GM23338 (cell line): ENCODE measurements around the gene OPRD1. TPM values are rescaled to one million over a fixed set of nuclear protein-coding genes. Genes with fewer than 3 reads are reported as not detected.

Experiments used
- ATAC-seq: fragments of 200-7000 bp; cut with Tn5 transposase; 3 replicates; pipeline ENCODE4 v1.9.1; 2020
- DNase-seq: peaks from one replicate; pipeline ENCODE4 v3.0.0-alpha.2; 2015; ENCODE audit warnings: low spot score
- H2AFZ ChIP-seq: fragments of 200-600 bp; sonication (generic); 2 replicates; pipeline ENCODE4 v1.8.0; 2016; ENCODE audit warnings: antibody characterized with exemption, mild to moderate bottlenecking, moderate library complexity
- H3F3A ChIP-seq: fragments of 200-600 bp; sonication (generic); replicated peaks from 2 replicates; pipeline ENCODE4 v1.8.0; 2017; ENCODE audit warnings: antibody characterized with exemption, mixed run types, low read depth
- H3K27ac ChIP-seq: fragments of 200-600 bp; sonication (generic); 2 replicates; pipeline ENCODE4 v1.6.1; 2016; ENCODE audit warnings: low read depth
- H3K27me3 ChIP-seq: fragments of 200-600 bp; sonication (generic); 2 replicates; pipeline ENCODE4 v1.8.0; 2016; ENCODE audit warnings: mild to moderate bottlenecking, mixed run types, moderate library complexity; ENCODE audit not compliant: insufficient read depth
- H3K36me3 ChIP-seq: fragments of 200-600 bp; sonication (generic); 2 replicates; pipeline ENCODE4 v1.8.0; 2016; ENCODE audit warnings: mild to moderate bottlenecking; ENCODE audit not compliant: insufficient read depth
- H3K4me1 ChIP-seq: fragments of 200-600 bp; sonication (generic); 2 replicates; pipeline ENCODE4 v1.8.0; 2016; ENCODE audit warnings: mild to moderate bottlenecking, moderate library complexity; ENCODE audit not compliant: insufficient read depth
- H3K4me2 ChIP-seq: fragments of 200-600 bp; sonication (generic); 2 replicates; pipeline ENCODE4 v1.7.1; 2017; ENCODE audit warnings: mixed run types
- H3K4me3 ChIP-seq: fragments of 200-600 bp; sonication (generic); 2 replicates; pipeline ENCODE4 v1.6.1; 2016; ENCODE audit warnings: mixed run types
- H3K79me2 ChIP-seq: fragments of 200-600 bp; sonication (generic); replicated peaks from 2 replicates; pipeline ENCODE4 v1.8.0; 2017; ENCODE audit warnings: mild to moderate bottlenecking; ENCODE audit not compliant: insufficient read depth
- H3K9me2 ChIP-seq: fragments of 200-600 bp; sonication (generic); 2 replicates; pipeline ENCODE4 v1.8.0; 2017; ENCODE audit not compliant: insufficient read depth
- H4K20me1 ChIP-seq: fragments of 200-600 bp; sonication (generic); replicated peaks from 2 replicates; pipeline ENCODE4 v1.8.0; 2017; ENCODE audit warnings: mild to moderate bottlenecking; ENCODE audit not compliant: insufficient read depth
- H3K27ac Mint-ChIP-seq: 2 replicates; pipeline ENCODE4 v1.8.0; 2020; ENCODE audit warnings: inconsistent platforms, mild to moderate bottlenecking, moderate library complexity, mixed read lengths
- H3K27me3 Mint-ChIP-seq: 3 replicates; pipeline ENCODE4 v1.8.0; 2022; ENCODE audit warnings: low read depth, mild to moderate bottlenecking, moderate library complexity, mixed read lengths, inconsistent platforms; ENCODE audit not compliant: insufficient read depth, poor library complexity
- H3K36me3 Mint-ChIP-seq: 3 replicates; pipeline ENCODE4 v1.8.0; 2021; ENCODE audit warnings: low read depth, mild to moderate bottlenecking, inconsistent platforms, moderate library complexity, mixed read lengths
- H3K4me1 Mint-ChIP-seq: 3 replicates; pipeline ENCODE4 v1.8.0; 2020; ENCODE audit warnings: mild to moderate bottlenecking, inconsistent platforms, mixed read lengths
- H3K4me3 Mint-ChIP-seq: 3 replicates; pipeline ENCODE4 v1.8.0; 2021; ENCODE audit warnings: moderate library complexity, mild to moderate bottlenecking, inconsistent platforms, mixed read lengths
- H3K9me3 Mint-ChIP-seq: 3 replicates; pipeline ENCODE4 v1.8.0; 2020; ENCODE audit warnings: moderate library complexity, mild to moderate bottlenecking, inconsistent platforms, mixed read lengths
- CREB1 ChIP-seq: fragments of 250-450 bp; sonication (Bioruptor Pico); IDR thresholded peaks from 2 replicates; pipeline ENCODE4 v1.5.0; 2020; ENCODE audit warnings: low read depth, mild to moderate bottlenecking, moderate library complexity
- CTCF ChIP-seq, 2 experiments: fragments of 200-600 bp in 1 of 2; sonication (generic) in 1 of 2; conservative IDR thresholded peaks; 2 replicates each; pipeline versions ENCODE4 v1.5.1 to v1.6.1; 2016 to 2017; ENCODE audit warnings: antibody characterized with exemption in 2 of 2, low read depth in 2 of 2, mild to moderate bottlenecking in 2 of 2, moderate library complexity in 1 of 2
- ETS1 ChIP-seq: IDR thresholded peaks from 2 replicates; pipeline ENCODE4 v1.6.1; 2016; ENCODE audit warnings: antibody characterized with exemption
- EZH2 ChIP-seq: fragments of 200-600 bp; sonication (generic); IDR thresholded peaks from one replicate; pipeline ENCODE4 v1.8.0; 2017; ENCODE audit warnings: antibody characterized with exemption, mild to moderate bottlenecking, low read depth; ENCODE audit not compliant: unreplicated experiment
- EZH2phosphoT487 ChIP-seq: fragments of 200-600 bp; sonication (generic); IDR thresholded peaks from one replicate; pipeline ENCODE4 v1.8.1; 2018; ENCODE audit warnings: antibody characterized with exemption; ENCODE audit not compliant: unreplicated experiment
- JUNB ChIP-seq: IDR thresholded peaks from one replicate; pipeline ENCODE4 v1.6.1; 2016; ENCODE audit warnings: antibody characterized with exemption; ENCODE audit not compliant: unreplicated experiment
- NANOG ChIP-seq: IDR thresholded peaks from 2 replicates; pipeline ENCODE4 v1.6.1; 2016; ENCODE audit warnings: antibody characterized with exemption, borderline replicate concordance
- POLR2AphosphoS5 ChIP-seq: IDR thresholded peaks from 2 replicates; pipeline ENCODE4 v1.6.1; 2016; ENCODE audit warnings: antibody characterized with exemption, low read depth
- REST ChIP-seq: IDR thresholded peaks from one replicate; pipeline ENCODE4 v1.6.1; 2018; ENCODE audit warnings: antibody characterized with exemption; ENCODE audit not compliant: unreplicated experiment
- STAT1 ChIP-seq: IDR thresholded peaks from one replicate; pipeline ENCODE4 v1.6.1; 2016; ENCODE audit warnings: antibody characterized with exemption; ENCODE audit not compliant: unreplicated experiment
- ZNF114 ChIP-seq: fragments of 250-450 bp; sonication (Bioruptor Pico); IDR thresholded peaks from 2 replicates; pipeline ENCODE4 v1.5.0; 2020; ENCODE audit warnings: mild to moderate bottlenecking, moderate library complexity
- ZNF331 ChIP-seq: fragments of 250-450 bp; sonication (Bioruptor Pico); IDR thresholded peaks from 2 replicates; pipeline ENCODE4 v1.5.0; 2020; ENCODE audit warnings: low read depth, mild to moderate bottlenecking, moderate library complexity
- ZNF462 ChIP-seq: fragments of 250-450 bp; sonication (Bioruptor Pico); IDR thresholded peaks from 2 replicates; pipeline ENCODE4 v1.5.0; 2020; ENCODE audit warnings: mild to moderate bottlenecking, moderate library complexity
- polyA plus RNA-seq: library from polyadenylated mRNA; unstranded; fragments of >200 nt; fragmentation: Nextera tagmentation; extraction: Ambion mirVana; gene quantifications from 2 replicates; pipeline ENCODE4 v1.2.1, GENCODE V29; 2016
- total RNA-seq: library from RNA; depleted of rRNA; stranded (reverse); fragments of >200 nt; shearing (Covaris generic); gene quantifications from 2 replicates; pipeline ENCODE4 v1.2.3, GENCODE V29; 2014

Gene OPRD1
- total and polyA plus RNA-seq, 2 experiments from 2014 or later = 0.55 to 2.3 TPM

- Histone ChIP-seq H3K27me3 (no peaks in the 10 kb centered on the region), H2AFZ (no peak overlapping the region), H3K27ac (no peak overlapping the region), H3K4me2 (no peak overlapping the region), H3K4me3 (no peak overlapping the region), H4K20me1 (no peaks in the 10 kb centered on the region), H3K36me3 (no peaks in the 10 kb centered on the region), H3K4me1 (no peaks in the 10 kb centered on the region), H3K9me2 (no peaks in the 10 kb centered on the region), H3K79me2 (no peaks in the 10 kb centered on the region), H3F3A (no peaks in the 10 kb centered on the region)
- H3K36me3 Mint-ChIP-seq = no peaks in the 10 kb centered on the region
- TF ChIP-seq EZH2phosphoT487 = no peak
- TF ChIP-seq ZNF331 (CRISPR knock-in tag) = no peak
- no peak for TF ChIP-seq ZNF462 (CRISPR knock-in tag)
- TF ChIP-seq ETS1 = no peak
- TF ChIP-seq STAT1 = no peak
- no peak for TF ChIP-seq CTCF (conservative IDR thresholded peaks at IDR 0.05; ENCODE audit: low read depth in 2 of 2)
- TF ChIP-seq POLR2AphosphoS5 = no peak
- TF ChIP-seq JUNB = no peak
- no peak for TF ChIP-seq REST
- no peak for TF ChIP-seq EZH2
- TF ChIP-seq NANOG = no peak
- no peak for TF ChIP-seq CREB1
- TF ChIP-seq ZNF114 (CRISPR knock-in tag) = no peak
- ATAC-seq = no peak
- no peak overlapping the region for H3K27ac Mint-ChIP-seq
- no peak for DNase-seq
- H3K4me1 Mint-ChIP-seq = peaks cover 8% of the 10 kb centered on the region
- peaks cover 9% of the 10 kb centered on the region for H3K27me3 Mint-ChIP-seq
- H3K9me3 Mint-ChIP-seq = no peaks in the 10 kb centered on the region
- no peak overlapping the region for H3K4me3 Mint-ChIP-seq
Observed at GRCh38 chr1:28782011-28782410, 30.0 kb upstream of the OPRD1 start.
